ENCODE measurements around the gene ZHX3.
A peak's percentile ranks its signal among the peaks of the same experiment; 100 is the strongest.

Gene ZHX3

DNA sequence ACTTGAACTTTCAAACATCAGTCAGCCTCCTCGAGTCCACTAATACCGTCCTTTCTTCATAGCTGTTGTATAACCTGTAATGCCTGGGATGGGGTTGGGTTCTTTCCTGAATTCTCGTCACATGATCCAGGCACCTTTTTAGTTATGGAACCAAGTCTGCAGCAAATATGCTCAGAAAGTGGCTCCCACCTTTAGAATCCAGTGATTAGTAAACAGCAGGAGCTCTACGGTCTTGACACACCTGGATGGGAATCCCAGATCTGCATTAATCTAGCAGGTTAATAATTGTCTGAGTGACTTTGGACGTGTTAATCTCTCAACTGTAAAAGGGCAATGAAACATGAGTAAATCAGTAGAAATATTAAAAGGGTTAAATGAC is 729 bp upstream of the ZHX3 start:
- Histone ChIP-seq H3K27me3 (ENCODE audit: insufficient read depth, low read length, poor library complexity, severe bottlenecking) (no peaks in the 10 kb centered on the region), H4K20me1 (ENCODE audit: insufficient read depth, low read length, poor library complexity, severe bottlenecking) (peaks cover 13% of the 10 kb centered on the region), H3K9me3 (ENCODE audit: insufficient read depth, low read depth, low read length) (no peaks in the 10 kb centered on the region), H2AFZ (ENCODE audit: low read length) (peak overlapping the region; percentile 76; the same call in 1 of the 2 replicates), H3K79me2 (ENCODE audit: insufficient read depth, low read length) (peaks cover 35% of the 10 kb centered on the region), H3K4me1 (ENCODE audit: insufficient read depth, low read length, poor library complexity, severe bottlenecking) (peaks cover 36% of the 10 kb centered on the region), H3K36me3 (ENCODE audit: insufficient read depth, low read length) (no peaks in the 10 kb centered on the region), H3K4me3 (ENCODE audit: low read length, poor library complexity, severe bottlenecking) (peak overlapping the region; percentile 69), H3K4me2 (ENCODE audit: low read depth, low read length, poor library complexity, severe bottlenecking) (peak overlapping the region; percentile 89), H3K9me2 (replicated peaks; ENCODE audit: low read depth, low read length) (no peaks in the 10 kb centered on the region), H3F3A (ENCODE audit: low read depth) (no peaks in the 10 kb centered on the region), H3K9ac (ENCODE audit: low read depth, low read length, poor library complexity, severe bottlenecking) (peak overlapping the region; percentile 61)
- TF ChIP-seq EZH2phosphoT487 (IDR thresholded peaks at IDR 0.05; ENCODE audit: borderline replicate concordance) (no peak), CTCF (conservative IDR thresholded peaks at IDR 0.05; ENCODE audit: low read length) (no peak)

DNA sequence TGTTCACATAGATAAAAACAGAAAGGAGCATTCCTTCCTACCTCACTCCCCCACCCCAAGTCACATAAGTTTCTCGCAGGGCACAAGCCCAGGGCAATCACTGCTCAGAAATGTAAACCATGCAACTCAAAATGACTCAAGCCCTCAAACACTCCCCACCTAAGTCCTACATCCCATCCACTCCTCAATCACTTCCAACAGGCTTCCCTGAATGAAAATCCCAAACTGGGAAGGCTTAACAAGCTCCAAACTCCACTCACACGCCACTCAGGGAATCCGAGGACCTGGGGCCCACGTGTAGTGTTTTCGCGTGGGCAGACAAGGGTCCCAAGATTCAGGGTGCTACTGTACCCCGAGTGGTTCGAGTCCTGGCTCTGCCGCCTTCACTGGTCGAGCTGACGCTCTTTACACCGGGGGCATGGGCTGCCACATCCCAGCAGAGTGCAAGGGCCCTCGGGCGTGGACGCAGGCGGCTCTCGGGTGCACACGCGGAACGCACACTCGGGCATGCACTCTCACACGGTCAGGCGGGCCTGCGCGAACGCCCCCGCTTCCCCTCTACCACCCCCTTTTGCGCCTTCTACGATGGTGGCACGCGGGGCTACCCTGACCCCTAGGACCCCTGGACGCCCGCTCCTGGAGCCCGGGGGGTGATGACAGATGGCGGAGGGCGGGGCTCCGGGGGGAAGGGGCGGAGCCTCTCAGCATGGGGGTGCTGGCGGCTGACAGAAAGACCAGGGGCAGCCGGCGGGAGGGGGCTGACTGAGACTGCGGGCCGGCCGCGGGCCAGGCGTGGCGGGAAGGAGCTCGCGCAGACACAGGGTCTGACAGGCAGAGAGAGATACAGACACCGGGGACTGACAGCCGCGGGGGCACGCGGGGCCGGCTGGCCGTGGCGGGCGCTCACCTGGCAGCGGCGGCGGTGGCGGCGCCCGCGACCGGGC is 657 bp downstream of the ZHX3 start:
- Histone ChIP-seq H3K36me3 (ENCODE audit: insufficient read depth, low read length) (no peaks in the 10 kb centered on the region), H3K4me3 (ENCODE audit: low read length, poor library complexity, severe bottlenecking) (peak overlapping the region; percentile 95), H3K4me1 (ENCODE audit: insufficient read depth, low read length, poor library complexity, severe bottlenecking) (peaks cover 43% of the 10 kb centered on the region), H3F3A (ENCODE audit: low read depth) (no peaks in the 10 kb centered on the region), H3K79me2 (ENCODE audit: insufficient read depth, low read length) (peaks cover 46% of the 10 kb centered on the region), H4K20me1 (ENCODE audit: insufficient read depth, low read length, poor library complexity, severe bottlenecking) (peaks cover 13% of the 10 kb centered on the region), H3K4me2 (ENCODE audit: low read depth, low read length, poor library complexity, severe bottlenecking) (peak overlapping the region; percentile 100), H3K9me2 (replicated peaks; ENCODE audit: low read depth, low read length) (no peaks in the 10 kb centered on the region), H3K27me3 (ENCODE audit: insufficient read depth, low read length, poor library complexity, severe bottlenecking) (no peaks in the 10 kb centered on the region), H3K9ac (ENCODE audit: low read depth, low read length, poor library complexity, severe bottlenecking) (peak overlapping the region; percentile 78), H2AFZ (ENCODE audit: low read length) (peak overlapping the region; percentile 73), H3K9me3 (ENCODE audit: insufficient read depth, low read depth, low read length) (no peaks in the 10 kb centered on the region)
- TF ChIP-seq CTCF (conservative IDR thresholded peaks at IDR 0.05; ENCODE audit: low read length) (no peak), EZH2phosphoT487 (IDR thresholded peaks at IDR 0.05; ENCODE audit: borderline replicate concordance) (no peak)

GRCh38 chr20:41316051-41316450 is 1.5 kb downstream of the ZHX3 start:
- H3F3A ChIP-seq (ENCODE audit: low read depth), result no peaks in the 10 kb centered on the region
- peak overlapping the region; percentile 78 for H3K9ac ChIP-seq (ENCODE audit: low read depth, low read length, poor library complexity, severe bottlenecking)
- H3K4me3 ChIP-seq (ENCODE audit: low read length, poor library complexity, severe bottlenecking), result peak overlapping the region; percentile 95
- no peaks in the 10 kb centered on the region for H3K9me3 ChIP-seq (ENCODE audit: insufficient read depth, low read depth, low read length)
- H4K20me1 ChIP-seq (ENCODE audit: insufficient read depth, low read length, poor library complexity, severe bottlenecking), result peaks cover 13% of the 10 kb centered on the region
- peaks cover 53% of the 10 kb centered on the region for H3K79me2 ChIP-seq (ENCODE audit: insufficient read depth, low read length)
- TF ChIP-seq CTCF (conservative IDR thresholded peaks at IDR 0.05; ENCODE audit: low read length) (no peak), EZH2phosphoT487 (IDR thresholded peaks at IDR 0.05; ENCODE audit: borderline replicate concordance) (no peak)
- H3K36me3 ChIP-seq (ENCODE audit: insufficient read depth, low read length), result no peaks in the 10 kb centered on the region
- H3K9me2 ChIP-seq (replicated peaks; ENCODE audit: low read depth, low read length), result no peaks in the 10 kb centered on the region
- no peaks in the 10 kb centered on the region for H3K27me3 ChIP-seq (ENCODE audit: insufficient read depth, low read length, poor library complexity, severe bottlenecking)
- peaks cover 42% of the 10 kb centered on the region for H3K4me1 ChIP-seq (ENCODE audit: insufficient read depth, low read length, poor library complexity, severe bottlenecking)
- H3K4me2 ChIP-seq (ENCODE audit: low read depth, low read length, poor library complexity, severe bottlenecking), result peak overlapping the region; percentile 100
- no peak overlapping the region for H2AFZ ChIP-seq (ENCODE audit: low read length)
